Measurements from ENCODE around the gene ESPN.

Gene ESPN

GRCh38 chr1:6504887-6505286 is 80.3 kb downstream of the ESPN start:
- no peak overlapping the region for H3K4me3 ChIP-seq (replicated peaks; ENCODE audit: low read depth, low read length)
- H3K36me3 ChIP-seq (ENCODE audit: control insufficient read depth, insufficient read depth, low read length), result no peaks in the 10 kb centered on the region
- TF ChIP-seq CTCF (IDR thresholded peaks at IDR 0.05; ENCODE audit: insufficient read depth, low read length, poor library complexity, severe bottlenecking), result no peak
- DNase-seq (ENCODE audit: extremely low read depth, insufficient read length), result no peak
- no peaks in the 10 kb centered on the region; the same call in 1 of the 2 replicates for H3K27me3 ChIP-seq (replicated peaks; ENCODE audit: control insufficient read depth, insufficient read depth, low read length)

- no peaks in the 10 kb centered on the region for H3K36me3 ChIP-seq (ENCODE audit: control insufficient read depth, insufficient read depth, low read length)
- no peak for TF ChIP-seq CTCF (IDR thresholded peaks at IDR 0.05; ENCODE audit: insufficient read depth, low read length, poor library complexity, severe bottlenecking)
- H3K4me3 ChIP-seq (replicated peaks; ENCODE audit: low read depth, low read length), result no peak overlapping the region
- no peaks in the 10 kb centered on the region; the same call in 1 of the 2 replicates for H3K27me3 ChIP-seq (replicated peaks; ENCODE audit: control insufficient read depth, insufficient read depth, low read length)
- no peak for DNase-seq (ENCODE audit: extremely low read depth, insufficient read length)
Measured at GRCh38 chr1:6505367-6506209, 81.0 kb downstream of the ESPN start.

GRCh38 chr1:6506210-6507036 is 81.8 kb downstream of the ESPN start:
- Histone ChIP-seq H3K27me3 (replicated peaks; ENCODE audit: control insufficient read depth, insufficient read depth, low read length) (no peaks in the 10 kb centered on the region; the same call in 1 of the 2 replicates), H3K4me3 (replicated peaks; ENCODE audit: low read depth, low read length) (no peak overlapping the region), H3K36me3 (ENCODE audit: control insufficient read depth, insufficient read depth, low read length) (no peaks in the 10 kb centered on the region)
- no peak for DNase-seq (ENCODE audit: extremely low read depth, insufficient read length)
- no peak for TF ChIP-seq CTCF (IDR thresholded peaks at IDR 0.05; ENCODE audit: insufficient read depth, low read length, poor library complexity, severe bottlenecking)

- Histone ChIP-seq H3K36me3 (ENCODE audit: control insufficient read depth, insufficient read depth, low read length) (no peaks in the 10 kb centered on the region), H3K27me3 (replicated peaks; ENCODE audit: control insufficient read depth, insufficient read depth, low read length) (no peaks in the 10 kb centered on the region; the same call in 1 of the 2 replicates), H3K4me3 (replicated peaks; ENCODE audit: low read depth, low read length) (no peak overlapping the region)
- TF ChIP-seq CTCF (IDR thresholded peaks at IDR 0.05; ENCODE audit: insufficient read depth, low read length, poor library complexity, severe bottlenecking), result no peak
- no peak for DNase-seq (ENCODE audit: extremely low read depth, insufficient read length)
Measured at GRCh38 chr1:6507037-6507428, 82.5 kb downstream of the ESPN start.

GRCh38 chr1:6507461-6507911 is 82.9 kb downstream of the ESPN start:
- no peak for DNase-seq (ENCODE audit: extremely low read depth, insufficient read length)
- Histone ChIP-seq H3K27me3 (replicated peaks; ENCODE audit: control insufficient read depth, insufficient read depth, low read length) (no peaks in the 10 kb centered on the region; the same call in 1 of the 2 replicates), H3K36me3 (ENCODE audit: control insufficient read depth, insufficient read depth, low read length) (no peaks in the 10 kb centered on the region), H3K4me3 (replicated peaks; ENCODE audit: low read depth, low read length) (no peak overlapping the region)
- no peak for TF ChIP-seq CTCF (IDR thresholded peaks at IDR 0.05; ENCODE audit: insufficient read depth, low read length, poor library complexity, severe bottlenecking)
